K562 (cell line): ENCODE data around the gene GATA5. TPM values are rescaled to one million over a fixed set of nuclear protein-coding genes. Genes with fewer than 3 reads are reported as not detected.

ENCODE experiments used
- EGR1 ChIP-seq: fragments of 450-650 bp; conservative IDR thresholded peaks from 2 replicates; pipeline ENCODE4 v1.6.1; 2017; ENCODE audit warnings: mild to moderate bottlenecking
- ELF4 ChIP-seq: fragments of 450-650 bp; formaldehyde crosslinking; IDR thresholded peaks from 2 replicates; pipeline ENCODE4 v1.4.0; 2022; ENCODE audit warnings: missing genetic modification characterization
- ETV6 ChIP-seq, 3 experiments: fragments of 150-350 bp in 1 of 3; sonication (generic) in 1 of 3; formaldehyde crosslinking in 1 of 3; IDR thresholded peaks; 2 replicates each; pipeline versions ENCODE4 v1.6.1 to v1.8.0; 2014 to 2022; ENCODE audit warnings: borderline replicate concordance in 2 of 3, low read depth in 2 of 3, antibody characterized with exemption in 1 of 3, low read length in 1 of 3, mild to moderate bottlenecking in 1 of 3, missing genetic modification reagents in 1 of 3
- FOXK2 ChIP-seq, 2 experiments: fragments of 450-650 bp; IDR thresholded peaks in 1 of 2; conservative IDR thresholded peaks in 1 of 2; 2 replicates each; pipeline ENCODE4 v1.6.1; 2016; ENCODE audit warnings: low read depth in 2 of 2, mild to moderate bottlenecking in 1 of 2
- TRIM24 ChIP-seq, 2 experiments: fragments of 450-650 bp; IDR thresholded peaks; 2 replicates each; pipeline ENCODE4 v1.6.1; 2016
- WHSC1 ChIP-seq: IDR thresholded peaks from one replicate; pipeline ENCODE4 v1.6.1; 2012; ENCODE audit warnings: low read length, control low read depth, inconsistent platforms
- XRCC5 ChIP-seq: fragments of 200-400 bp; formaldehyde crosslinking; IDR thresholded peaks from 2 replicates; pipeline ENCODE4 v1.6.1; 2017; ENCODE audit warnings: low read depth, mild to moderate bottlenecking, low read length
- ZNF384 ChIP-seq: IDR thresholded peaks from 2 replicates; pipeline ENCODE4 v1.6.1; 2012; ENCODE audit warnings: low read depth, low read length, improper control_type of control experiment
- polyA plus RNA-seq, 8 experiments: library from polyadenylated mRNA; depleted of rRNA in 4 of 8; stranded (reverse) in 5 of 8; unstranded in 3 of 8; fragments of >200 nt; fragmentation: Nextera tagmentation in 2 of 8; fragmentation: Illumina TruSeq in 1 of 8; extraction: Ambion mirVana in 2 of 8; extraction: Trizol in 1 of 8; gene quantifications; 2 replicates each; pipeline versions ENCODE4 v1.2.1 to v1.2.3, GENCODE V29; 2011 to 2014; ENCODE audit warnings: inconsistent platforms in 1 of 8, missing spikeins in 1 of 8
- total RNA-seq, 7 experiments: library from RNA; depleted of rRNA in 6 of 7; stranded (reverse); fragments of >200 nt in 6 of 7; fragmentation: Illumina TruSeq in 2 of 7; extraction: Trizol in 2 of 7; gene quantifications; 2 replicates each; pipeline versions ENCODE4 v1.2.1 to v1.2.3, GENCODE V29; 2011 to 2021; ENCODE audit warnings: low replicate concordance in 1 of 7
- TF ChIP-seq, protein P1 (sequence below): sonication (generic); formaldehyde crosslinking; IDR thresholded peaks from 2 replicates; pipeline ENCODE4 v1.8.1; 2023; ENCODE audit warnings: mild to moderate bottlenecking, missing genetic modification reagents
- TF ChIP-seq, protein P2 (sequence below): sonication (generic); formaldehyde crosslinking; IDR thresholded peaks from 2 replicates; pipeline ENCODE4 v1.4.0; 2020; ENCODE audit warnings: mild to moderate bottlenecking, missing genetic modification reagents
- TF ChIP-seq, protein P3 (sequence below): fragments of 450-650 bp; IDR thresholded peaks from 2 replicates; pipeline ENCODE4 v1.6.1; 2016; ENCODE audit warnings: antibody characterized with exemption

Gene GATA5
- total and polyA plus RNA-seq, 9 of the 15 experiments (the other 6 are each of a cell fraction or from before 2014, with no cell fraction given), result 0.09 to 0.57 (median 0.20) TPM; not detected in 3

GRCh38 chr20:62500237-62500864 is 24.6 kb upstream of the GATA5 start (continued):
- TF ChIP-seq, protein P1, sequence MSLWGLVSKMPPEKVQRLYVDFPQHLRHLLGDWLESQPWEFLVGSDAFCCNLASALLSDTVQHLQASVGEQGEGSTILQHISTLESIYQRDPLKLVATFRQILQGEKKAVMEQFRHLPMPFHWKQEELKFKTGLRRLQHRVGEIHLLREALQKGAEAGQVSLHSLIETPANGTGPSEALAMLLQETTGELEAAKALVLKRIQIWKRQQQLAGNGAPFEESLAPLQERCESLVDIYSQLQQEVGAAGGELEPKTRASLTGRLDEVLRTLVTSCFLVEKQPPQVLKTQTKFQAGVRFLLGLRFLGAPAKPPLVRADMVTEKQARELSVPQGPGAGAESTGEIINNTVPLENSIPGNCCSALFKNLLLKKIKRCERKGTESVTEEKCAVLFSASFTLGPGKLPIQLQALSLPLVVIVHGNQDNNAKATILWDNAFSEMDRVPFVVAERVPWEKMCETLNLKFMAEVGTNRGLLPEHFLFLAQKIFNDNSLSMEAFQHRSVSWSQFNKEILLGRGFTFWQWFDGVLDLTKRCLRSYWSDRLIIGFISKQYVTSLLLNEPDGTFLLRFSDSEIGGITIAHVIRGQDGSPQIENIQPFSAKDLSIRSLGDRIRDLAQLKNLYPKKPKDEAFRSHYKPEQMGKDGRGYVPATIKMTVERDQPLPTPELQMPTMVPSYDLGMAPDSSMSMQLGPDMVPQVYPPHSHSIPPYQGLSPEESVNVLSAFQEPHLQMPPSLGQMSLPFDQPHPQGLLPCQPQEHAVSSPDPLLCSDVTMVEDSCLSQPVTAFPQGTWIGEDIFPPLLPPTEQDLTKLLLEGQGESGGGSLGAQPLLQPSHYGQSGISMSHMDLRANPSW (CRISPR knock-in tag), result no peak
- TF ChIP-seq, protein P2, sequence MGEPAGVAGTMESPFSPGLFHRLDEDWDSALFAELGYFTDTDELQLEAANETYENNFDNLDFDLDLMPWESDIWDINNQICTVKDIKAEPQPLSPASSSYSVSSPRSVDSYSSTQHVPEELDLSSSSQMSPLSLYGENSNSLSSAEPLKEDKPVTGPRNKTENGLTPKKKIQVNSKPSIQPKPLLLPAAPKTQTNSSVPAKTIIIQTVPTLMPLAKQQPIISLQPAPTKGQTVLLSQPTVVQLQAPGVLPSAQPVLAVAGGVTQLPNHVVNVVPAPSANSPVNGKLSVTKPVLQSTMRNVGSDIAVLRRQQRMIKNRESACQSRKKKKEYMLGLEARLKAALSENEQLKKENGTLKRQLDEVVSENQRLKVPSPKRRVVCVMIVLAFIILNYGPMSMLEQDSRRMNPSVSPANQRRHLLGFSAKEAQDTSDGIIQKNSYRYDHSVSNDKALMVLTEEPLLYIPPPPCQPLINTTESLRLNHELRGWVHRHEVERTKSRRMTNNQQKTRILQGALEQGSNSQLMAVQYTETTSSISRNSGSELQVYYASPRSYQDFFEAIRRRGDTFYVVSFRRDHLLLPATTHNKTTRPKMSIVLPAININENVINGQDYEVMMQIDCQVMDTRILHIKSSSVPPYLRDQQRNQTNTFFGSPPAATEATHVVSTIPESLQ, result no peak
- TF ChIP-seq EGR1, result peak; percentile 84
- peak; percentile 75 for TF ChIP-seq ELF4 (CRISPR knock-in tag)
- TF ChIP-seq FOXK2 (conservative IDR thresholded peaks at IDR 0.05 in 1 of 2, IDR thresholded peaks at IDR 0.05 in 1 of 2; ENCODE audit: low read depth in 2 of 2), result peak in 1 of 2 experiments; percentile 49; a peak in 1 of 4 replicates
- TF ChIP-seq TRIM24 (IDR thresholded peaks at IDR 0.05), result peak in 1 of 2 experiments; percentile 22; a peak in 1 of 4 replicates
- no peak for TF ChIP-seq ETV6 (IDR thresholded peaks at IDR 0.05; ENCODE audit: borderline replicate concordance in 1 of 2, low read depth in 2 of 2, low read length in 1 of 2)
- TF ChIP-seq ETV6 (CRISPR knock-in tag; IDR thresholded peaks at IDR 0.05; ENCODE audit: borderline replicate concordance), result no peak
- TF ChIP-seq WHSC1, result no peak
- peak; percentile 58; the same call in 1 of the 2 replicates for TF ChIP-seq XRCC5
- TF ChIP-seq, protein P3, sequence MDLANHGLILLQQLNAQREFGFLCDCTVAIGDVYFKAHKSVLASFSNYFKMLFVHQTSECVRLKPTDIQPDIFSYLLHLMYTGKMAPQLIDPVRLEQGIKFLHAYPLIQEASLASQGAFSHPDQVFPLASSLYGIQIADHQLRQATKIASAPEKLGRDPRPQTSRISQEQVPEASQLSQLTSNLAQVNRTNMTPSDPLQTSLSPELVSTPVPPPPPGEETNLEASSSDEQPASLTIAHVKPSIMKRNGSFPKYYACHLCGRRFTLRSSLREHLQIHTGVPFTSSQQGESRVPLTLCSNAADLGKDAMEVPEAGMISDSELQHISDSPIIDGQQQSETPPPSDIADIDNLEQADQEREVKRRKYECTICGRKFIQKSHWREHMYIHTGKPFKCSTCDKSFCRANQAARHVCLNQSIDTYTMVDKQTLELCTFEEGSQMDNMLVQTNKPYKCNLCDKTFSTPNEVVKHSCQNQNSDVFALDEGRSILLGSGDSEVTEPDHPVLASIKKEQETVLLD, result peak; percentile 72
- TF ChIP-seq ZNF384, result no peak
